K562 (cell line): ENCODE results near the gene ELP5.

Experiments
- CHD4 ChIP-seq: fragments of 200-600 bp; sonication (generic); IDR thresholded peaks from 3 replicates; pipeline ENCODE4 v1.6.1; 2012; ENCODE audit warnings: low read depth, mild to moderate bottlenecking, mixed read lengths, low read length, inconsistent platforms; ENCODE audit not compliant: insufficient read depth, insufficient replicate concordance, poor library complexity, severe bottlenecking
- EZH2 ChIP-seq: IDR thresholded peaks from 2 replicates; pipeline ENCODE4 v1.6.1; 2012; ENCODE audit warnings: low read depth, mild to moderate bottlenecking, inconsistent platforms, low read length, borderline replicate concordance
- GABPB1 ChIP-seq: sonication (generic); formaldehyde crosslinking; IDR thresholded peaks from 2 replicates; pipeline ENCODE4 v1.8.0; 2022; ENCODE audit warnings: mild to moderate bottlenecking, missing genetic modification reagents
- HCFC1 ChIP-seq: IDR thresholded peaks from 2 replicates; pipeline ENCODE4 v1.6.1; 2012; ENCODE audit warnings: low read depth, low read length, improper control_type of control experiment
- JUNB ChIP-seq: fragments of 450-650 bp; formaldehyde crosslinking; conservative IDR thresholded peaks from 2 replicates; pipeline ENCODE4 v1.4.0; 2020; ENCODE audit warnings: mild to moderate bottlenecking
- KHSRP ChIP-seq: fragments of 450-650 bp; IDR thresholded peaks from 2 replicates; pipeline ENCODE4 v1.6.1; 2017
- NBN ChIP-seq: fragments of 450-650 bp; IDR thresholded peaks from 2 replicates; pipeline ENCODE4 v1.6.1; 2016; ENCODE audit warnings: low read depth, mild to moderate bottlenecking
- POLR2A ChIP-seq: fragments of 450-650 bp; conservative IDR thresholded peaks from 2 replicates; pipeline ENCODE4 v1.6.1; 2016
- POLR2AphosphoS5 ChIP-seq: IDR thresholded peaks from 2 replicates; pipeline ENCODE4 v1.6.1; 2011; ENCODE audit warnings: mild to moderate bottlenecking, low read depth, low read length, moderate library complexity; ENCODE audit not compliant: control insufficient read depth, insufficient read depth
- ZNF830 ChIP-seq: fragments of 250-450 bp; sonication (Bioruptor Pico); IDR thresholded peaks from 2 replicates; pipeline ENCODE4 v1.5.0; 2021; ENCODE audit warnings: mild to moderate bottlenecking
- TF ChIP-seq, protein P1 (sequence below), 3 experiments: IDR thresholded peaks in 2 of 3; conservative IDR thresholded peaks in 1 of 3; 2 replicates each; pipeline ENCODE4 v1.5.1; 2011 to 2012; ENCODE audit warnings: low read length in 3 of 3, mild to moderate bottlenecking in 3 of 3, control low read depth in 2 of 3, improper control_type of control experiment in 1 of 3, inconsistent platforms in 1 of 3, low read depth in 1 of 3, mixed read lengths in 1 of 3, moderate library complexity in 1 of 3; ENCODE audit not compliant: insufficient read depth in 2 of 3
- TF ChIP-seq, protein P2 (sequence below), 2 experiments: IDR thresholded peaks in 1 of 2; conservative IDR thresholded peaks in 1 of 2; 2 replicates each; pipeline ENCODE4 v1.6.1; 2016; ENCODE audit warnings: low read depth in 2 of 2, mild to moderate bottlenecking in 1 of 2, missing compliant biosample characterization in 1 of 2, missing genetic modification characterization in 1 of 2, moderate library complexity in 1 of 2
- TF ChIP-seq, protein P3 (sequence below): sonication (generic); formaldehyde crosslinking; IDR thresholded peaks from 2 replicates; pipeline ENCODE4 v1.8.0; 2022; ENCODE audit warnings: mild to moderate bottlenecking, missing genetic modification reagents
- TF ChIP-seq, protein P4 (sequence below): fragments of 450-650 bp; formaldehyde crosslinking; IDR thresholded peaks from 2 replicates; pipeline ENCODE4 v1.4.0; 2022; ENCODE audit warnings: mild to moderate bottlenecking, moderate library complexity

DNA sequence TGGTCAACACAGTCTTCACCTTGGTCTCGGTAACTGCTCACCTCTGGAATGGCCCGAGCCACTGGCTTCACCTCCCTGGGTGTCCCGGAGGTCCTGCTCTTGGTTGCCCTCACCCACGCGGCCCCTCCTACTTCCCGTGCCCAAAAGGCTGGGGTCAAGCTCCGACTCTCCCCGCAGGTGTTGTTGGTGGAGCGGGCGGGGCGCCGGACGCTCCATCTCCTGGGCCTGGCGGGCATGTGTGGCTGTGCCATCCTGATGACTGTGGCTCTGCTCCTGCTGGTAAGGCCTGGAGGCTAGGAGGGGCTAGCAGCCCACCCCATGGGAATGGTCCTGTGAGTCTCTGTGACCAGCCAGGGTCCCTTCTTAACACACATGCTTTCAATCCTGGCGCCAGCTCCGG, 32.9 kb downstream of the ELP5 start:
- TF ChIP-seq, protein P1, sequence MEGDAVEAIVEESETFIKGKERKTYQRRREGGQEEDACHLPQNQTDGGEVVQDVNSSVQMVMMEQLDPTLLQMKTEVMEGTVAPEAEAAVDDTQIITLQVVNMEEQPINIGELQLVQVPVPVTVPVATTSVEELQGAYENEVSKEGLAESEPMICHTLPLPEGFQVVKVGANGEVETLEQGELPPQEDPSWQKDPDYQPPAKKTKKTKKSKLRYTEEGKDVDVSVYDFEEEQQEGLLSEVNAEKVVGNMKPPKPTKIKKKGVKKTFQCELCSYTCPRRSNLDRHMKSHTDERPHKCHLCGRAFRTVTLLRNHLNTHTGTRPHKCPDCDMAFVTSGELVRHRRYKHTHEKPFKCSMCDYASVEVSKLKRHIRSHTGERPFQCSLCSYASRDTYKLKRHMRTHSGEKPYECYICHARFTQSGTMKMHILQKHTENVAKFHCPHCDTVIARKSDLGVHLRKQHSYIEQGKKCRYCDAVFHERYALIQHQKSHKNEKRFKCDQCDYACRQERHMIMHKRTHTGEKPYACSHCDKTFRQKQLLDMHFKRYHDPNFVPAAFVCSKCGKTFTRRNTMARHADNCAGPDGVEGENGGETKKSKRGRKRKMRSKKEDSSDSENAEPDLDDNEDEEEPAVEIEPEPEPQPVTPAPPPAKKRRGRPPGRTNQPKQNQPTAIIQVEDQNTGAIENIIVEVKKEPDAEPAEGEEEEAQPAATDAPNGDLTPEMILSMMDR (IDR thresholded peaks at IDR 0.05 in 2 of 3, conservative IDR thresholded peaks at IDR 0.05 in 1 of 3; ENCODE audit: insufficient read depth in 2 of 3, low read depth in 1 of 3, low read length in 3 of 3) = no peak
- no peak for TF ChIP-seq KHSRP
- TF ChIP-seq POLR2A = no peak
- TF ChIP-seq GABPB1 (CRISPR knock-in tag) = no peak
- TF ChIP-seq ZNF830 = no peak
- TF ChIP-seq POLR2AphosphoS5 = no peak
- no peak for TF ChIP-seq NBN
- TF ChIP-seq, protein P2, sequence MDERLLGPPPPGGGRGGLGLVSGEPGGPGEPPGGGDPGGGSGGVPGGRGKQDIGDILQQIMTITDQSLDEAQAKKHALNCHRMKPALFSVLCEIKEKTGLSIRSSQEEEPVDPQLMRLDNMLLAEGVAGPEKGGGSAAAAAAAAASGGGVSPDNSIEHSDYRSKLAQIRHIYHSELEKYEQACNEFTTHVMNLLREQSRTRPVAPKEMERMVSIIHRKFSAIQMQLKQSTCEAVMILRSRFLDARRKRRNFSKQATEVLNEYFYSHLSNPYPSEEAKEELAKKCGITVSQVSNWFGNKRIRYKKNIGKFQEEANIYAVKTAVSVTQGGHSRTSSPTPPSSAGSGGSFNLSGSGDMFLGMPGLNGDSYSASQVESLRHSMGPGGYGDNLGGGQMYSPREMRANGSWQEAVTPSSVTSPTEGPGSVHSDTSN (CRISPR knock-in tag; IDR thresholded peaks at IDR 0.05; ENCODE audit: low read depth) = no peak
- TF ChIP-seq, protein P2 (tag; conservative IDR thresholded peaks at IDR 0.05; ENCODE audit: low read depth) = no peak
- TF ChIP-seq, protein P3, sequence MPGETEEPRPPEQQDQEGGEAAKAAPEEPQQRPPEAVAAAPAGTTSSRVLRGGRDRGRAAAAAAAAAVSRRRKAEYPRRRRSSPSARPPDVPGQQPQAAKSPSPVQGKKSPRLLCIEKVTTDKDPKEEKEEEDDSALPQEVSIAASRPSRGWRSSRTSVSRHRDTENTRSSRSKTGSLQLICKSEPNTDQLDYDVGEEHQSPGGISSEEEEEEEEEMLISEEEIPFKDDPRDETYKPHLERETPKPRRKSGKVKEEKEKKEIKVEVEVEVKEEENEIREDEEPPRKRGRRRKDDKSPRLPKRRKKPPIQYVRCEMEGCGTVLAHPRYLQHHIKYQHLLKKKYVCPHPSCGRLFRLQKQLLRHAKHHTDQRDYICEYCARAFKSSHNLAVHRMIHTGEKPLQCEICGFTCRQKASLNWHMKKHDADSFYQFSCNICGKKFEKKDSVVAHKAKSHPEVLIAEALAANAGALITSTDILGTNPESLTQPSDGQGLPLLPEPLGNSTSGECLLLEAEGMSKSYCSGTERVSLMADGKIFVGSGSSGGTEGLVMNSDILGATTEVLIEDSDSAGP (CRISPR knock-in tag) = no peak
- no peak for TF ChIP-seq EZH2
- no peak for TF ChIP-seq CHD4
- no peak for TF ChIP-seq HCFC1
- TF ChIP-seq JUNB (CRISPR knock-in tag) = no peak
- TF ChIP-seq, protein P4, sequence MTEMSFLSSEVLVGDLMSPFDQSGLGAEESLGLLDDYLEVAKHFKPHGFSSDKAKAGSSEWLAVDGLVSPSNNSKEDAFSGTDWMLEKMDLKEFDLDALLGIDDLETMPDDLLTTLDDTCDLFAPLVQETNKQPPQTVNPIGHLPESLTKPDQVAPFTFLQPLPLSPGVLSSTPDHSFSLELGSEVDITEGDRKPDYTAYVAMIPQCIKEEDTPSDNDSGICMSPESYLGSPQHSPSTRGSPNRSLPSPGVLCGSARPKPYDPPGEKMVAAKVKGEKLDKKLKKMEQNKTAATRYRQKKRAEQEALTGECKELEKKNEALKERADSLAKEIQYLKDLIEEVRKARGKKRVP (CRISPR knock-in tag) = no peak
